Islet of Langerhans (tissue), 1 donor: ENCODE data around the gene STAG2.
"Not testable (repeated sequence)": the region's sequence is repeated elsewhere in the genome, so short reads cannot be mapped to it uniquely, and the experiment has no call there.

Source experiments
- FAIRE-seq: peaks from one replicate; lab custom pipeline; 2011; peaks lifted over from hg19 to GRCh38; lab: Jason Lieb, UNC

The STAG2 gene

DNA sequence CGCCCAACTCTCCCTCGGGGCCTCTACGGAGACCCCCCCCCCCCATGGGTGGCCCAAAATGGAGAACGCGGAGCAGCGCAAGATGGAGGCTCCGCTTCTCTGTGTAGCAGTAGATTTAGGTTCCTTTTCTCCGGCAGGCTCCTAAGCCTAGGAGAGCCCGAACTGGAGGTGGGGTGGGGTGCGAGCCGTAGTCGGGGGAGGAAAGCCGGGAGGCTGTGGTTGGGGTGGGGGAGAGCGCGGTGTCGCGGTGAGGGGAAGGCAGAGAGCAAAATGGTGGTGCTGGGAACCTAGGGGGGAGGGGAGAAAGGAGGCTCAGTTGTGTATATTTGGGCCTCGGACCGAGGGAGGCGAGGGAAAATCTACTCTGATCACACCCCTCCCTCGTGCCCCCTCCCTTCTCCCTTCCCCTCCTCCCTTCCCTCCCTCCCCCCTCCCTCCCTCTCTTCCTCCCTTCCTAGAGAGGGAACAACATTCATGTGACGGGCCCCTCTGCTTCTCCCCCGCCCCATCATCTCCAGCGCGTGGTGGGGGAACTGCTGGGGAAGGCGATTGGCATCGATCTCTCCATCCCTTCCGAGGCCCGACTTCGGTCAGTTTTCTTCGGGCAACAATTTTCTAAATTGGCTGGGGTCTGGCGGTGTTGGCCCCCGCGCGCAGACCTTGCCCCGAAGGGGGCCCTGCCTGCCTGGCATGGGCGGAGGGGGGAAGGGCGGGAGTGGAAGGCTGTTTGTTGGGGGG lies at the start of gene STAG2:
Gene STAG2, plus strand, starts transcription at position 439 of the 738 bp plus-strand sequence. CDS start 60,922 bp downstream, outside the sequence.
- FAIRE-seq: no peak

DNA sequence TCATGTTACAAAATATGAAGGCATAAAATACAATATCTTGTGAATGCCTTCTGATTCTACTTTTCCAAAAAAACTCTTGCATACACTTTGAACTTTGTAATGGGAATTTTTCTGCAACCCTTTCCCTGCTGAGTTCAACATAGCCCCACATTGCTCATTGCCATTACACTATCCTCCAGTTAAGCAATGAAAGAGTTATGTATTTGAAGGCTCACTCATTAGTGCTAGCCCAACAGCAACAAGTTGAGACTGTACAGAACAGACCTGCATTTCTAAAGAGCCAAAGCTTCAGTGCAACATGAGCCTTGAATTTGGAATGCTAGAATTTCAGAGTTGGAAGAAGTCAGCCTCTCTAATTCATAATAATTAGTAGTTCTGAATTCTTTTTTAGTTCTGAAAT lies 44.4 kb upstream of the STAG2 start:
- no peak for FAIRE-seq

DNA sequence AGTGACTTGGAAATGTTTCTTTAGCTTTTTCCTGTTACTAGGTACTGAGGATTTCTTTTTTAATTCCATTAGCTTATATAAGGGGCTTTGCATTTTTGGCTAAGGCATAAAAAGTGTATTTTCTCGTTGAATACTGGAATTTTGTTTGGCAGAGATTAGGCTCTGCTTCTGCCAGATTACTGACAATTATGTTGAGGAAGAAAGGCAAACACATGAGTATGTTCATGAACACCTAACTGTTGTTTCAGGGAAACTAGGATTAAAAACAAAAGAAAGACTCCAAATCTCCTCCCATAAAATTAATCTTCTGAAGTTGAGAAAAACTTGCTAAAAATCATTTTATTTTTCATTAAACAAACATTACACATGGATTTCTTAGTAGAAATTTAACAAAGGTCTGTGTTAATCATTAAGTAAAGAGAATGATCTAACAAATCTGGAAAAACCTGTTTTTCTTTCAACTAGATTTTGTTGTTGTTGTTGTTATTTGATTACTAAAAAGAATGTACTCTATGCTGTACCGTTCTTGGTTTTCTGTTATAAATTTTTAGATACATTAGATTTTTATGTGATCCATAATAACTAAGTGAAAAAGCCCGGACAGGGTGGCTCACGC lies 43.3 kb upstream of the STAG2 start:
- no peak for FAIRE-seq

DNA sequence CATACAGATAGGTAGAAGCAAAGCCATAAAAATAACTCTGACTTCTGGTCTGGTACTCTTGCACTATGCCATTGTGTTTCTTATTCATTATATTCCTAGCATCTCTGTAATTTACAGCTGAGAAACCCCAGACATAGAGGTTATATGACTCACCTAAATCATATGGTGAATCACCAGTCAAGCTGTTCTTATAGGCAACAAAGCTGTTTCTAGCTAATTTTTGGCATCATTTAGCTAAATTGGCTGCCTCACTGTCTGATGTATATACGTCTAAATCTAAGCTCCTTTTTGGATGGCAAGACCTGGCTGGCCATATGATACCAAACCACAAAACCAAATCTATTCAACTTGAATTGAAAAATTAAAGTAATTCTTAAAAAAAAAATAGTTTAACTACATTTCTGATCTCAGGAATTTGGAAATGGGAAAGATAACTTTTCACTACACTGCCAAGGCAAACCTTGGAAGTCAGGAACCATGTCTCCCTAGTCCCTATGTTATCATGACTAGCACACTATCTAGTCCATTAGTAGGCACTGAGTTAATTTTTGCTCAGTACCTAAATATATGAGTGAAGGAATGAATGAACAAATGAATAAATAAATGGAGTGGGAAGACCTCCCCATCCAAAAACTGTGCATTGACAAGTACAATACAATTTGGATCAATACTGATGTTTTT lies 41.3 kb upstream of the STAG2 start:
- FAIRE-seq: no peak

DNA sequence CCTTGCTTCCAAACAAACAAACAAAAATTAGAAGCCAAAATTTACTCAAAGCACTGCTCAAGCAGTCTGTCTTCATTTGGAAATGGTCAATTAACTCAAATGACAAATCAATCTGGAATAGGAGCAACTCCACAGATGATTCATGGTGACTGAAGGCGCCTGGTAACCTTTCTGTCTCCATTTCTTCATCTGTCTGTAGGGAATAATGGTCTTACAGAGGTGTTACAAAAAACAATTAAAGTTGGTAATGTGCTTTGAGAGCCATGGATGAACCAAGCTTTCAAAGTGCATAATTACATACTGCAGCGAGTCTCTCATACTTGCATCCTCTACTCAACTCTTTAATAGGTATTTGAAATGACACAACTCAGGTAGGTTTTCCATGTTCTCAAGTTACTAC lies 38.3 kb upstream of the STAG2 start:
- FAIRE-seq: no peak

DNA sequence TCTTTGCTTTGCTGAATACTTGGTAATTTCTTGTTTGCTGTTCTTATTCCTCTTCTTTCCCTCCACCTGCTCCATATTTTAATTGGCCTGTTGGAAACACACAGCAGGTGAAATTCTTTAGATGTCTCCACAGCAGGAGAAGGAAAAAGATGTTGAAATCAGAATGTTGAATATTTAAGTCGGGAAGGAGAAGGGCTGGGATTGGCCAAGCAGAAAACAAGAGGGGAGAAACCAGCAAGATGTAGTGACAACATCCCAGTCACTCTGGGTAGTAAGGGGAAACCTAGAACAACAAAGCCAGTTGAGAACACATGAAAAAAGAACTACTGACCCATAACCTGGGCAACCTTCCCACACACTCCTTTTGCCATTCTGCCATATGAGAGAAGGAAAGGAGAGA lies 37.3 kb upstream of the STAG2 start:
- no peak for FAIRE-seq

DNA sequence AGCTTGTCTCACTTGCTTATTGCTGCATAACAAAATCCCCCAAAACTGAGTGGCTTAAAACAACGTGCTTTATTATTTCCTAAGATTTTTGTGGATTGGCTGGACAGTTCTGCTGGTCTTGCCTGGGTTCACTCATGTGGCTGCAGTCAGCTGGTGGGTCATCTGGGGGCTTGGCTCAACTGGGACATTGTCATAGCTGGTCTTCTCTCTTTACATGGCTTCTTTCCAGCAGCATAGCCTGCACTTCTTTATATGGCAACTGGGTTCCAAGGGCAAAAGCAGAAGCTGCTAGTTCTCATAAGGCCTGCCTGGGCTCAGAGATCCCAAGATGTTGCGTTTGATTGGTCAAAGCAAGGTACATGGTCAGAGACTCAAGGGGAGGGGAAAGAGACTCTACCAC lies 33.7 kb upstream of the STAG2 start:
- FAIRE-seq: no peak

DNA sequence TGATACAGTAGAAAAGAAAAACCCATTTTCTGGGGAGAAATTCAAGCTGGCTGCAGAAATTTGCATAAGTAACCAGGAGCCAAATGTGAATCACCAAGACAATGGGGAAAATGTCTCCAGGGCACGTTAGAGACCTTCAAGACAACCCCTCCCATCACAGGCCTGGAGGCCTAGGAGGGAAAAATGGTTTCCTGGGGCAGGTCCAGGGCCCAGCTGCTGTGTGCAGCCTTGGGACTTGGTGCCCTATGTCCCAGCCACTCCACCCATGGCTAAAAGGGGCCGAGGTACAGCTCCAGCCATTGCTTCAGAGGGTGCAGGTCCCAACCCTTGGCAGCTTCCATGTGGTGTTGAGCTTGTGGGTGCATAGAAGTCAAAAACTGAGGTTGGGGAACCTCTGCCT lies 29.5 kb upstream of the STAG2 start:
- FAIRE-seq: not testable (repeated sequence)

DNA sequence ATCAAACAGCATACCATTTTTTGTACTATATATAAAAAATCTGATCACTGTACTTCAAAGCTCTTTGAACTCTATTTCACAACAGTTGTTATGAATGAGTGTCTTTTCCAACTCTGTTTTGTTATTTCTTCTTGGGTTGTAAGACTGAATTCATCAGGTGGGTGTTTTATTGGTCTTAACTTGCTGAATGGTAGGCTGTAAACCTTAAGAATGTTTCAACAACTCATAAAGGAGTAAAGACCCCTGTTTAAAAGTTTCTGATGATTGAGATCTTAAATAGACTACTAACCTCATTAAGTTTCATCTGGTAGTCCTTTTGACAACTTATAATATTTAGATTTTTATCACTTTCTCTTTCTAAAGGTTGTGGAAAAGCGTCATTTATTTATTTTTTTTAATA lies 18.4 kb upstream of the STAG2 start:
- no peak for FAIRE-seq

DNA sequence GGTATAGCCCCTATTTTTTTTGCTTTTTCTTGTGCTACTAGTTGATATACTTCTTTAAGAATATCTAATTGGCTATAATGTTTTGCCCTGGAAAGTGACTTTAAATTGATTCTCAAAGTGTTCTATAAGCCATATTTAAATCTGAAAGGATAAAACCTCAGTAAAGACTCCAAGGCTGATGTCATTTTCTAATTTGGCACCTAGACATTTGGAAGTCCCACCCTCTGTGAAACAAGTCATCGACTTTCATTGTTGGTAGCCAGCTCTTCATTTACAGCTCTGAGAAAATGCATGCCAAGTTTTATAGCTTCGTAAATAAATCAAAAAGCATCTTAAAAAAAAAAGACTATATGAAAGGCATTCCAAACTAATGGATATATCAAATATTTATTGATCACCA lies 18.0 kb upstream of the STAG2 start:
- no peak for FAIRE-seq

DNA sequence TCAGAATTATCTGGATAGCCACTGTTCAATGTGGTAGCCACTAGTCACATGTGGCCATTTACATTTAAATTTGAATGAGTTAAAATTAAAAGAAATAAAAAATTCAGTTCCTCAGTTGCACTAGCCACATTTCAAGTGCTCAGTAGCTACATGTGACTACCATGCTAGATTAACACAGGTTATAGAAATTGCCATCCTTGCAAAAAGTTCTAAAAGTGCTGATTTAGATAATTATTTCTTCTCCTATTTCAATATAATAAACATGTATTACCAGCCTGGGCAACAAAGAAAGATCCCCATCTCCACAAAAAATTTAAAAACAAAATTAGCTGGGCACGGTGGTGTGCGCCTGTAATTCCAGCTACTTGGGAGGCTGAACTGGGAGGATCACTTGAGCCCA lies 11.7 kb upstream of the STAG2 start:
- FAIRE-seq: no peak

DNA sequence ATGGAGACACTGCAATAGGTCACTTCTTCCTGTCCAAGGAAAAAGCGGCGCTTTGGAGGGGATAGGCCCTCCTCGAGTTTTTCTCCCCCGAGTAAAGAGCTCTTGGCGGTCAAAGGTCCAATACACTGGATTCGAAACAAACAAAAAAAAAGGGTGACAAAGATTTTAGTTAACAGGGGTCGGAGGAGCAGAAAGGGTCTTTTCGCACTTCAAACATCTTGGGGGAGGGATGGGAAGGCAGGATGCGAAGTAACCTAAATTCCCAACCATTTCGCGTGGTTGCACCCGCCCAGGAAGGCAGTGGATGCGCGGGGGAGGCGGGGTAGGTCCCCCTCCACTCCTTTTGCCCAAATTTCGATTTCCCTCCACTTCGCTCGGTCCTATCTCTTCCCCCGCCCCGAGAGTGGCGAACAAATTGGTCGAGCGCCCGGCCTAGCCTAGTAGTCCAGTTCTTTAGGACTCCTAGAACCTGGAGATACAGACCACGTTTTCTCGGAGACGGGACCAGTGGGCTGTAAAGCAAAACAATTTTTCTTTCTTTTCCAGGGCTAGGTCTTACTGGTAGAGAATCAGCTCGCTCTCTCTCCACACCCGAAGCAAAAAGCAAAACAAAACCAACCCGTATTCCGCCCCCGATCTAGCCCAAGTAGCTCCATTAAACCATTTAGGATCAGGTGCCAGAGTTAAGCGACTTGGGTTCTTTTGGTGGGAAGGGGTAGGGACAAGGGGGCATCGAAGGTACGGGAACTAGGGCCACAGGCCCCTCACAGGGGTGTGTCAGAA lies 2.0 kb upstream of the STAG2 start:
- FAIRE-seq: no peak

DNA sequence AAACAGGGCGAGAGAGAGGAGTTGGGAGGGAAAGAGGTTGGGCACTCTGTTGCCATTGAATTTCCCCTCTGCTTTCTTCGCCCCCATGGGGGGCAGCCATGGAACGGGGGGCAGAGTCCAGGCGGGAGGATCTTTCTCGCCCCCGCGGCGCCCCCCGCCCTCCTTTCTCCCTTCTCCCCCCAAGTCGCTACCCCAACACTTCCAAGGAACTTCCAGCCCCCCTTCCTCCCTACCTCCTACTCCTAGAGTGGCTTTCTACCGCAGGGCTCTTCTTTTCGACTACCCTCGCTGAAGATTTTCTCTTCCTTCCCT lies 594 bp upstream of the STAG2 start:
- FAIRE-seq: no peak

DNA sequence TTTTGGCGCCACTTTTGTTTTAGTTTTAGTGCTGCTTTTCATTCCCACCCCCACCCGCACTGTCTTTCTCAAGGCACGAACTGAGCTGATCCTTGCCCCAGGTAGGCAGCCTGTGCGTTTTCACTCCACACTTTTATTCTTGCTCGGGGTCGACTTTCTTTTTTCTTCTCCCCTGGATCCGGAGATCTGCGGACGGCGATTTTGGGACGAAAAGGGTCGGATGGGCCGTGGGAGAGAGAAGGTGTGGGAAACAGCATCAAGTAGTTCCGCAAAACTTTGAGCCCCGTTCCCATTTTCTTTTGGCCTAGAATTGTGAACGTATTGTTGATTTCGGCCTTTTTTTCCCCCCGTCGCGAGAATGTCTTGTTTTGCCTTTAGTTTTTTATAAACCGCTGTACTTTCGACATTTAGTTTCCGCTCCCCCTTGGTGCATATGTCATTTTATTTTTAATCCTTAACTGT lies 531 bp downstream of the STAG2 start:
- FAIRE-seq: no peak

DNA sequence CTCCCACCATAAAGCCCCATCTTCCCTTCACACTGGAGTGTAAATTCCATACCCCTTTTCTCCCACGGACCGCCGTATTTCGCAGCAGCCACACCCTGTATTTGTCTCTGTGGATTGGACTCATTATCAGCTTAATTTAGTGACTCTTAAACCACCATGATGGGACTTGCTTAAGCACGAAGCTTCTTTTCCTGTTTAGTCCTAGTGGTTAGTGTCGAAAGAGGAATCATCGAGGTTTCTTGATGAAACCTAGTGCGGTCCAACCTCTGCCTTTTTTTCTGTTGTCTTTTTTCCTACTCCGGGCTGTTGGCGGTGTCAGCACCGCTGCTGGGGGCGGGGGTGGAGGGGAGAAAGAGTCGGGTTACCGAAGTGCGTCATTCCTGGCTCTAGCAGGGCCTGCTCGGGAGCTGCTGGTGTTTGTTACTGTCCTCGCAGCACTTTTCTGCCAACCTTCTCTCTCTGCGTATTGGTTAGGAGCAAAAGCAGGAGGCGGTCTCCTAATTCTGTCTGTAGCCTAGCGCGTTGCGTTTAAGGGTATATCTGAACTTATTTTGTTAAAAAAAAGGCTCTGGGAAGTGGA lies 1.4 kb downstream of the STAG2 start:
- peak; percentile 95 for FAIRE-seq

DNA sequence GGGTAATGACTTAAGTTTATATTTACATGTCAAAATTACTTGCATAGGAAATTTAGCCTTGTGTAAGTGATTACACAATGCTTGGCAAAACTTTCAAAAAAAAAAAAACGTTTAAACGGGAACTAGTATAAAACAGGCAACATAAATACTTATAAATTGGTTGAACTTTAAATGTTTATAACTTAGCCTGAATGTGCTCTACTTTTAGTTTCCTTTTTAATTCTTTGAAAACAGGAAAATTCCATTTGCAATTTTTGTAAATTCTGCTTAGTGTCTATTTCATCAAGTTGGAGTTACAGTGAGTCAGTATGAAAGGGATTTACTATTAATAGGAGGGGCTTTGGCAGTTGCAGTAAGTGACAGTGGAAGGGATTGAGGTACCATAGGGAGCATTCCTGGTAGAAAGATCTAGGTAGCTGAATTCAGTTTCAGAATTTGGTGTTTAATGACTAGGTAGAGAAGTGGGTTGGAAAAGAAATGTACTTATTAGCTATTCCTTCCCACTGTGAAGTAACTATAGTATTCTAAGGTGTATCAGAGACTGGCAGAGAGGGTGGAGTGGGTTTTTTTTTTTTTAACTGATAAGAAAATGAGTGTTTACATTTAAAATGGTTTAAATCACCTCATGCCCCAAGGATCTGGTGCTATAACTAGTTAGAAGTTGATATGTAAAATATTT lies 2.8 kb downstream of the STAG2 start:
- no peak for FAIRE-seq

DNA sequence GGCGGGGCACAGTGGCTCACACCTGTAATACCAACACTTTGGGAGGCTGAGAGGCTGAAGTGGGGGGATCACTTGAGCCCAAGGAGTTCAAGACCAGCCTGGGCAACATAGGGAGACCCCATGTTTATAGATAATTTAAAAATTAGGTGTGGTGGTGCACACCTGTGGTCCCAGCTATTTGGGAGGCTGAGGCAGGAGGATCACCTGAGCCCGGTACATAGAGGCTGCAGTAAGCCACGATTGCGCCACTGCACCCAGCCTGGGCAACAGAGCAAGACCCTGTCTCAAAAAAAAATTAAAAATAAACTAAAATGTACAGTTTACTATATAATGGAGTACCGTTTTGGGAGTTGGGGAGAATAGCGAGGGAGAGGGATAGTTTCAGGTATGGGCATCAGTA lies 4.2 kb downstream of the STAG2 start:
- FAIRE-seq: no peak

DNA sequence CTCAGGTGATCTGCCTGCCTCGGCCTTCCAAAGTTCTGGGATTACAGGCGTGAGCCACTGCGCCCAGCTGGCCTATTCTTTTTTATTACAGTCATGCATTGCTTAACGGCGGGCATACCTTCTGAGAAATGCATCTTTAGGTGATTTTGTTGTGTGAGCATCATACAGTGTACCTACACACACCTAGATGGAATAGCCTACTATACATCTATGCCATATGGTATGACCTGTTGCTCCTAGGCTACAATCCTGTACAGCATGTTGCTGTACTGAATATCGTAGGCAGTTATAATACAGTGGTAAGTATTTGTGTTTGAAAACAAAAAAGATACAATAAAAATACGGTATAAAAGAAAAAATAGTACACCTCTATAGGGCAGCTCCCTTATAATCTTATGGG lies 6.0 kb downstream of the STAG2 start:
- no peak for FAIRE-seq

DNA sequence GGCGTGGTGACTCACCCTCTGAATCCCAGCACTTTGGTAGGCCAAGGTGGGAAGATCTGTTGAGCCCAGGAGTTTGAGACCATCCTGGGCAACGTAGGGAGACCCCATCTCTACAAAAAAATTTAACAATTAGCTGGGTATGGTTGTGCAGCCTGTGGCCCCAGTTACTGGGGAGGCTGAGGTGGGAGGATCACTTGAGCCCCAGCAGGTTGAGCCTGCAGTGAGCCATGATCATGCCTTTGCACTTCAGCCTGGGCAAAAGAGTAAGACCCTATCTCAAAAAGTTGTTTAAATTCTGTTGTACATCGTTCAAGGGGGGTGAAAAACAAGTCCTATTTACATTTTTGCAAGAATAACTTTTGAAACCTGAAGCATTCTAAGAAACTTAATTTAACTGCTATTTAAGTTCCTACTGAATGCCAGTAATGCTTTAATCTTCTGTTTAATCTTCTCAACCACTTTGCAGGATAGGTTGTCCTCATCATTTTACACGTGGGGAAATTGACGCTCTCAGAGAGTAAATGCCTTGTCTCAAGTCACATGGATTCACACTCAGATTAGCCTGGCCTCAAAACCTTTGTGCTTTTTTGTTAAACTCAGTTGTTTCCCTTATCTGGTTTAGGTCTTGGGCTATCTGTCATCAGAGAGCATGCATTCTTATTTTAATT lies 7.0 kb downstream of the STAG2 start:
- no peak for FAIRE-seq

DNA sequence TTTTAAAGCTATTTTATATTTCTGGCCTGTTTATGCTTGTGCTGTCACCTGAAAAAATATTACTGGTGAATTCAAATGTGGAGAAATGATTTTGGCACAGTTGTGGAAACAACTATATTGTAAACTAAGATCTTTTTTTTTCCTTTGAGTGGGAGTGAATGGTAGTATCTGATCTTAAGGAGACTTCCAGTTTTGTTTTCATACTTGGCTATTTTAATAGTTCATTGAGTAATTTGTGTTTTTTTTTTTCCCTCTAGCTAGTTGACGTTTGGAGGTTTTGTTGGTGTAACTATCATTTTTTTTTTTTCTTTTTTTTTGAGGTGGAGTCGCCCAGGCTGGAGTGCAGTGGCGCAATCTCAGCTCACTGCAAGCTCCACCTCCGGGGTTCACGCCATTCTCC lies 10.5 kb downstream of the STAG2 start:
- FAIRE-seq: no peak

DNA sequence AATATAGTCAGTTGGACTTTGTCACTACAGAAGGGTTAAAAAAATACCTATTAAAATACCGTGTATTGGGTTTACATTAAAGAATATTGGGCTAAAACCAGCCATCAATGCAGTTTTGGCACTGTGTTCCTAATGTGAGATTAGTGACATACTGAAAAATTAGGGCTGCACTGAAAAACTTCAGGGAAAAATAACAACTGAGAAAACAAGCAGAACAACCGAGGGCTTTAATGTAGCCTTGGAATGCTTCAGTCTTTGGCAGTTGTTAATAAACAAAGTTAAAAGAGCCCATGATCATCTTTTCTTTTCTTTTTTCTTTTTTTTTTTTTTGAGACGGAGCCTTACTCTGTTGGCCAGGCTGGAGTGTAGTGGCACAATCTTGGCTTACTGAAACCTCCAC lies 12.4 kb downstream of the STAG2 start:
- FAIRE-seq: no peak
